H1 (cell line): ENCODE data around the gene ZIC5. TPM values are rescaled to one million over a fixed set of nuclear protein-coding genes. Genes with fewer than 3 reads are reported as not detected.

ENCODE experiments used
- KDM1A ChIP-seq: fragments of 200-600, 300-600 bp; sonication (generic); IDR thresholded peaks from 2 replicates; pipeline ENCODE4 v1.7.1; 2016; ENCODE audit warnings: mild to moderate bottlenecking, low read length, borderline replicate concordance
- KDM4A ChIP-seq: IDR thresholded peaks from one replicate; pipeline ENCODE4 v1.7.1; 2012; ENCODE audit warnings: low read depth, mild to moderate bottlenecking, moderate library complexity, low read length, inconsistent platforms; ENCODE audit not compliant: severe bottlenecking
- MAFK ChIP-seq: IDR thresholded peaks from 2 replicates; pipeline ENCODE4 v1.6.1; 2012; ENCODE audit warnings: low read depth, mild to moderate bottlenecking, improper control_type of control experiment, low read length
- TAF7 ChIP-seq: optimal IDR thresholded peaks from 2 replicates; pipeline ENCODE3; 2011; ENCODE audit warnings: low read depth, mild to moderate bottlenecking, inconsistent platforms, low read length, moderate library complexity, borderline replicate concordance
- TEAD4 ChIP-seq: IDR thresholded peaks from 2 replicates; pipeline ENCODE4 v1.6.1; 2012; ENCODE audit warnings: low read depth, low read length, inconsistent platforms, mixed read lengths
- polyA plus RNA-seq, 7 experiments: library from polyadenylated mRNA; depleted of rRNA in 3 of 7; stranded (reverse) in 5 of 7; unstranded in 2 of 7; fragments of >200 nt in 5 of 7; fragments of 200-250 nt in 2 of 7; gene quantifications; 1 replicate in 5 of 7; 2 replicates in 1 of 7; 4 replicates in 1 of 7; pipeline versions ENCODE4 v1.2.1 to v1.2.3, GENCODE V29; 2011 to 2013; ENCODE audit warnings: missing spikeins in 2 of 7, mixed read lengths in 2 of 7
- total RNA-seq: library from RNA; stranded (reverse); fragmentation: NEBNext Ultra II Directional; extraction: Animal tissue kit (Norgen Biotek cat#: 25700); gene quantifications from 2 replicates; pipeline ENCODE4 v1.2.1, GENCODE V29; 2021

The ZIC5 gene
- total and polyA plus RNA-seq, 2 of the 8 experiments (the other 6 are each of a cell fraction or from before 2014, with no cell fraction given): 14.2 to 52.7 TPM

- peak; percentile 60; the same call in 1 of the 2 replicates for TF ChIP-seq KDM1A
- no peak for TF ChIP-seq MAFK
- TF ChIP-seq TAF7: peak; percentile 29
- peak; percentile 34 for TF ChIP-seq KDM4A
- no peak for TF ChIP-seq TEAD4
Observed at GRCh38 chr13:99974939-99975561, 3.5 kb upstream of the ZIC5 start (continued).
